Mucosa of gallbladder (tissue), 1 donor: ENCODE data around the gene RGCC. TPM values are rescaled to one million over a fixed set of nuclear protein-coding genes. Genes with fewer than 3 reads are reported as not detected.

ENCODE experiments used
- DNase-seq: peaks from one replicate; pipeline ENCODE4 v3.0.0-alpha.2; 2020; ENCODE audit warnings: low spot score
- total RNA-seq: library from RNA; stranded (reverse); gene quantifications from one replicate; pipeline ENCODE4 v1.2.1, GENCODE V29; 2021
- donor health status: DM: no; HTN: no; CAD: no.

Gene RGCC
- total RNA-seq, 1 donor from 2014 or later, result 38.8 TPM

- no peak for DNase-seq
These were observed 58.8 kb downstream of the RGCC start for GRCh38 chr13:41516166-41516565.

DNA sequence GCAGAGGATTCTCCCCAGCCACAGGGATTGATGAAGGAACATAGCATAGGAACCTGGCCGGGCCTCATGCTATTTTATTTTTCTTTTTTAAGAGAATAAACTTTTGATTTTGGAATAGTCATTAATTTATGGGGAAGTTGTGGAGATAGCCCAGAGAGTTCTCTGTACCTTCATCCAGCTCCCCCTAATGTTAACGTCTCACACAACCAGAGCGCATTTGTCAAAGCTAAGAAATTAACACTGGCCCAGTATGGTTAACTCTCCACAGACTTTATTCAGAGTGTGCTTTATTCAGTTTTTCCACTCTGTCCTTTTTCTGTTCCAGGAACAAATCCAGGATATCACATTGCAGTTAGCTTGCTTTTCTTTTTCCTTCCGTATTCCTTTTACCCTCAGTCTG, 59.4 kb downstream of the RGCC start:
- DNase-seq, result no peak

- DNase-seq, result no peak
These were observed 62.8 kb downstream of the RGCC start for GRCh38 chr13:41520016-41520659.

Other genes starting within 250 kb of the RGCC start
- 22.3 TPM for gene MTRF1, start 194.0 kb upstream of the RGCC start, total RNA-seq
- gene NAA16, start 146.3 kb upstream of the RGCC start, total RNA-seq, result 22.2 TPM